NCI-H345 (cell line): ENCODE results near the gene ERCC1.

Experiments used
- DNase-seq: peaks from one replicate; lab custom pipeline; 2025; lab: John Stamatoyannopoulos, UW

The ERCC1 gene

GRCh38 chr19:45364696-45365095 is 59.0 kb downstream of the ERCC1 start:
- no peak for DNase-seq

- DNase-seq, result no peak
Measured at GRCh38 chr19:45363861-45364459, 59.8 kb downstream of the ERCC1 start.

- DNase-seq, result no peak
Measured at GRCh38 chr19:45362291-45362690, 61.4 kb downstream of the ERCC1 start.

- no peak for DNase-seq
Measured at GRCh38 chr19:45361608-45362007, 62.1 kb downstream of the ERCC1 start.

- no peak for DNase-seq
Measured at GRCh38 chr19:45358213-45358792, 65.4 kb downstream of the ERCC1 start.

GRCh38 chr19:45357445-45357783 is 66.3 kb downstream of the ERCC1 start:
- DNase-seq, result no peak
